Measurements from ENCODE around the gene RNU5B-1.
"Not testable (repeated sequence)": the region's sequence is repeated elsewhere in the genome, so short reads cannot be mapped to it uniquely, and the experiment has no call there.

The RNU5B-1 gene

GRCh38 chr15:65346856-65347598 lies 42.5 kb downstream of the RNU5B-1 start:
- no peak for DNase-seq

- not testable (repeated sequence) for DNase-seq
Measured at GRCh38 chr15:65347756-65348155, 43.3 kb downstream of the RNU5B-1 start.

GRCh38 chr15:65349338-65349737 lies 44.9 kb downstream of the RNU5B-1 start:
- DNase-seq: no peak

- DNase-seq: not testable (repeated sequence)
Measured at GRCh38 chr15:65351972-65352371, 47.5 kb downstream of the RNU5B-1 start.
